Testis (tissue), 2 donors: ENCODE results near the gene PLEKHA8.
"Not testable (repeated sequence)": the region's sequence is repeated elsewhere in the genome, so short reads cannot be mapped to it uniquely, and the experiment has no call there.

Experiments used
- CTCF ChIP-seq, 3 experiments: fragments of 450-650 bp in 2 of 3; fragments of 200-600 bp in 1 of 3; sonication (generic) in 1 of 3; IDR thresholded peaks; one replicate each; pipeline ENCODE4 v1.5.1; 2016 to 2019; ENCODE audit warnings: antibody characterized with exemption in 3 of 3, mild to moderate bottlenecking in 2 of 3, moderate library complexity in 1 of 3
- POLR2A ChIP-seq: fragments of 450-650 bp; IDR thresholded peaks from one replicate; pipeline ENCODE4 v1.6.1; 2017; ENCODE audit warnings: antibody characterized with exemption, mild to moderate bottlenecking, moderate library complexity

GRCh38 chr7:30061786-30062185 lies 33.6 kb downstream of the PLEKHA8 start:
- peak; percentile 49 to 74 (median 51) for TF ChIP-seq CTCF (IDR thresholded peaks at IDR 0.05)
- TF ChIP-seq POLR2A = not testable (repeated sequence)
